GM12873 (cell line): Measurements from ENCODE around the gene HAPLN3.

Experiments used
- CTCF ChIP-seq: IDR thresholded peaks from 2 replicates; pipeline ENCODE4 v1.5.1; 2012; ENCODE audit warnings: low read depth, mild to moderate bottlenecking, moderate library complexity, low read length, control low read depth; ENCODE audit not compliant: insufficient read depth; ENCODE audit errors: missing control alignments

HAPLN3 gene

DNA sequence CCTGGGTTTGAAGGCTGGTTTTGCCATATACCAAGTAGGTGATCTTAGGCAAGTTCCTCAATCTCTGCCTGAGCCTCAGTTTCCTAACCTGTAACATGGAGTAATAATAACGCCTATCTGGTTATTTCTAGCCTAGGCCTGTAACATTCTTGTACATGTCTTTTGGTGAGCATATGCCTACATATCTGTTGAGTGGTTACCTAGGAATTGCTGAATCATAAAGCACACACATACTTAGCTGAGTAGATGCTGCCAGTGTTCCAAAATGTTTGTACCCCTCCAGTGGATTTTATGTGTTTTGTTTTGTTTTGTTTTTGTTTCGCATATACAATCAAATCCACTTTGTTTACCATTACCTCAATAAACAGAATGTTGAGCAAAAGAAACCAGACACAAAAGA is 35.2 kb upstream of the HAPLN3 start:
- no peak for TF ChIP-seq CTCF

GRCh38 chr15:88920186-88920891 is 25.0 kb upstream of the HAPLN3 start:
- TF ChIP-seq CTCF: no peak

GRCh38 chr15:88918738-88919137 is 23.4 kb upstream of the HAPLN3 start:
- TF ChIP-seq CTCF: no peak

- no peak for TF ChIP-seq CTCF
Observed at GRCh38 chr15:88917760-88918159, 22.4 kb upstream of the HAPLN3 start.

DNA sequence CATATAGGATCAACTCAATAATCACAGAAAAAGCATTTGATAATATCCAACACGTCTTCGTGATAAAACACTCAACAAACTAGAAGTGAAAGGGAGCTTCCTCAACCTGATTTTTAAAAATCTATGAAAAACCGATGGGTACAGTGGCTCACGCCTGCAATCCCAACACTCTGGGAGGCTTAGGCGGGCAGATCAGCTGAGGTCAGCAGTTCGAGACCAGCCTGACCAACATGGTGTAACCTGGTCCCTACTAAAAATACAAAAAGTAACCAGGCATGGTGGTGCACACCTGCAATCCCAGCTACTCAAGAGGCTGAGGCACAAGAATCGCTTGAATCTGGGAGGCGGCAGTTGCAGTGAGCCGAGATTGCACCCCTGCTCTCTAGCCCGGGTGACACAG is 20.0 kb upstream of the HAPLN3 start:
- TF ChIP-seq CTCF: no peak

DNA sequence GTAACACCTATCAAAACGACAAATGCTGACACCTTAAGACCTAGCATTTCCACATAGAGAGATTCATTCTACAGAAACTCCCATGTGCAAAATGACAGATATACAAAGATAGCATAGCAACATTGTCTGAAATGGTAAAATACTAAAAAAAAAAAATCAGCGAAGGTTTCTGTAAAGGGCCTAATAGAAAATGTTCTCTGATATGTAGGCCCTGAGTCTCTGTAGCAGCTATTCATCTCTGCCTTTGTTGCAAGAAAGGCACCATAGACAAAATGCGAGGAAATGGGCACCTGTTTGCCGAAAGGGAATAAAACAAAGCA is 18.5 kb upstream of the HAPLN3 start:
- TF ChIP-seq CTCF: no peak

GRCh38 chr15:88913017-88913849 is 17.9 kb upstream of the HAPLN3 start, which contains the start of gene MFGE8:
TSS of gene MFGE8 (minus strand) at chr15:88913379. CDS start at chr15:88913319, 60 bp downstream.
- TF ChIP-seq CTCF: no peak
